PC-9 (cell line): ENCODE measurements around the gene TSPAN3.

Source experiments
- EZH2 ChIP-seq: fragments of 200-600 bp; sonication (generic); IDR thresholded peaks from 2 replicates; pipeline ENCODE4 v1.8.0; 2017; ENCODE audit warnings: antibody characterized with exemption, low read depth
- TF ChIP-seq, protein P1 (sequence below): fragments of 200-600 bp; sonication (generic); conservative IDR thresholded peaks from 2 replicates; pipeline ENCODE4 v1.6.1; 2017; ENCODE audit warnings: mixed run types, antibody characterized with exemption, mild to moderate bottlenecking, moderate library complexity

DNA sequence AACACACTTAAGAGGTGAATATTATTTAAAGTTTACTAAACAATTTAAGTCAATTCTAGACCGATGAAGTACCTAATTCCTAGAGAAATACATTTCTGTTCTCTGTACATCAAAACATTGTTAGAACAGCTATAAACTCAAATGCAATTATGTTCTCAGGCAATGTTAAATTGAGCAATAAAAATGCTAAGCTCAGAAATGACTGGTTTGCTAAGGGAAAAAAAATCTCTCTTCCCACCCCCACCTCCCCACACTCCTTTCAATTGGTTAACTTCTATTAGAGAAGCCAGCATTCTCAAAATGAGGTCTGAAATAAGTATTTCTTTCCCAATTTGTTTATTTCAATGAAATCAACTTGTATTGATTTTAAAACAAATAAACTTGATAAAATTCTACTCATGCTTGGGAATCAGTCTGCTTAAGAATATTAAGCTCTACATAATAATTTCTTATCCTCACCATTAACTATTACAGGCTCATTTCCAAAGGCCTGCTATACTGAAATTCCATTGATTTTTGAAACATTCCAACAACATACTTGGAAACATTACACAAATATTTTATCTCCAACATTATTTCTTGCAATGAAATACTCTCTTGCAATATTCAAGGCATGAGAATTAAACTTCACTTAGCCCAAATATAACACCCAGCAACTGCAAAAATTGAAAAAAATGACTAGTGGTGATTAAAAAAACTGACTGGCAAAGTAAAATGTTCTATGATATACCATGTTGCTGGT lies 22.6 kb downstream of the TSPAN3 start:
- TF ChIP-seq, protein P1, sequence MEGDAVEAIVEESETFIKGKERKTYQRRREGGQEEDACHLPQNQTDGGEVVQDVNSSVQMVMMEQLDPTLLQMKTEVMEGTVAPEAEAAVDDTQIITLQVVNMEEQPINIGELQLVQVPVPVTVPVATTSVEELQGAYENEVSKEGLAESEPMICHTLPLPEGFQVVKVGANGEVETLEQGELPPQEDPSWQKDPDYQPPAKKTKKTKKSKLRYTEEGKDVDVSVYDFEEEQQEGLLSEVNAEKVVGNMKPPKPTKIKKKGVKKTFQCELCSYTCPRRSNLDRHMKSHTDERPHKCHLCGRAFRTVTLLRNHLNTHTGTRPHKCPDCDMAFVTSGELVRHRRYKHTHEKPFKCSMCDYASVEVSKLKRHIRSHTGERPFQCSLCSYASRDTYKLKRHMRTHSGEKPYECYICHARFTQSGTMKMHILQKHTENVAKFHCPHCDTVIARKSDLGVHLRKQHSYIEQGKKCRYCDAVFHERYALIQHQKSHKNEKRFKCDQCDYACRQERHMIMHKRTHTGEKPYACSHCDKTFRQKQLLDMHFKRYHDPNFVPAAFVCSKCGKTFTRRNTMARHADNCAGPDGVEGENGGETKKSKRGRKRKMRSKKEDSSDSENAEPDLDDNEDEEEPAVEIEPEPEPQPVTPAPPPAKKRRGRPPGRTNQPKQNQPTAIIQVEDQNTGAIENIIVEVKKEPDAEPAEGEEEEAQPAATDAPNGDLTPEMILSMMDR, result no peak
- no peak for TF ChIP-seq EZH2
